ENCODE results near the gene DNAH1. TPM values are rescaled to one million over a fixed set of nuclear protein-coding genes. Genes with fewer than 3 reads are reported as not detected.

Gene DNAH1
- total and polyA plus RNA-seq, 2 donors (not counting 1 experiment from before 2014, with no cell fraction given) = 47.2 to 59.2 TPM

DNA sequence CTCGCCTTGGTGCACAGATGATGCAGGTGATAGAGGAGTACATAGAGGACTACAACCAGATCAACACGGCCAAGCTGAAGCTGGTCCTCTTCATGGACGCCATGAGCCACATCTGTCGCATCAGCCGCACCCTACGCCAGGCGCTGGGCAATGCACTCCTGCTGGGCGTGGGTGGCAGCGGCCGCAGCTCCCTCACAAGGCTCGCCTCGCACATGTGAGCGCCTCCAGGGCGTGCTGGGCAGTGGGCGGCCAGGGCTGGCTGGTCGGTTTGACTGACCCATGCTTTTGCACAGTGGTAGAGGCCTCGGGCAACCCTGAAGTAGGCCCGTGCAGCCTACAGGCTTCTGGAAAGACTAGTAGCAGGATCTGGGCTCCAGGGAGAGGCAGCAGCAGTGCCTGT lies 65.5 kb downstream of the DNAH1 start:
- no peaks in the 10 kb centered on the region for H4K20me1 ChIP-seq (ENCODE audit: control insufficient read depth, insufficient read depth, low read length, poor library complexity, severe bottlenecking)
- no peak overlapping the region for H2AFZ ChIP-seq (ENCODE audit: insufficient read depth, low read depth, low read length, poor library complexity, severe bottlenecking)
- H3K9me3 Mint-ChIP-seq (ENCODE audit: insufficient read depth) = no peaks in the 10 kb centered on the region
- no peak overlapping the region for H3K9ac ChIP-seq (ENCODE audit: low read length)
- no peak overlapping the region for H3K4me2 ChIP-seq (replicated peaks; ENCODE audit: low read depth, low read length, poor library complexity, severe bottlenecking)
- no peak overlapping the region for H3K4me3 Mint-ChIP-seq
- H3K9me3 ChIP-seq (ENCODE audit: control extremely low read depth in 1 of 3, control insufficient read depth in 2 of 3, insufficient read depth in 1 of 3, low read length in 2 of 3) = no peaks in the 10 kb centered on the region
- POLR2A ChIA-PET = no interaction called here
- H3K36me3 ChIP-seq (replicated peaks in 1 of 2; ENCODE audit: control extremely low read depth in 1 of 2, control insufficient read depth in 1 of 2, extremely low read depth in 1 of 2, insufficient read depth in 2 of 2, low read length in 1 of 2) = peaks cover 0 to 3% of the 10 kb centered on the region in 2 experiments
- H3K4me1 Mint-ChIP-seq = no peaks in the 10 kb centered on the region
- no peaks in the 10 kb centered on the region for H3K79me2 ChIP-seq (ENCODE audit: control insufficient read depth, insufficient read depth, low read length)
- DNase-seq (no peak), ATAC-seq (ENCODE audit: low read depth) (no peak)
- no peaks in the 10 kb centered on the region for H3K27me3 Mint-ChIP-seq
- H3K4me3 ChIP-seq (ENCODE audit: control extremely low read depth in 1 of 5, extremely low read depth in 1 of 5, insufficient read depth in 1 of 5, low read depth in 2 of 5, low read length in 4 of 5) = no peak overlapping the region
- intact Hi-C loops (cut with micrococcal nuclease) = no loop called here
- no peak overlapping the region for H3K27ac ChIP-seq (ENCODE audit: low read length in 2 of 2)
- H3K27me3 ChIP-seq (replicated peaks in 1 of 4; ENCODE audit: control extremely low read depth in 1 of 4, control insufficient read depth in 3 of 4, insufficient read depth in 4 of 4, low read length in 3 of 4) = no peaks in the 10 kb centered on the region
- H3K27ac Mint-ChIP-seq = no peak overlapping the region
- no peak for TF ChIP-seq EZH2 (IDR thresholded peaks at IDR 0.05; ENCODE audit: borderline replicate concordance, insufficient read depth, low read depth, low read length, poor library complexity, severe bottlenecking)
- TF ChIP-seq, protein P1, sequence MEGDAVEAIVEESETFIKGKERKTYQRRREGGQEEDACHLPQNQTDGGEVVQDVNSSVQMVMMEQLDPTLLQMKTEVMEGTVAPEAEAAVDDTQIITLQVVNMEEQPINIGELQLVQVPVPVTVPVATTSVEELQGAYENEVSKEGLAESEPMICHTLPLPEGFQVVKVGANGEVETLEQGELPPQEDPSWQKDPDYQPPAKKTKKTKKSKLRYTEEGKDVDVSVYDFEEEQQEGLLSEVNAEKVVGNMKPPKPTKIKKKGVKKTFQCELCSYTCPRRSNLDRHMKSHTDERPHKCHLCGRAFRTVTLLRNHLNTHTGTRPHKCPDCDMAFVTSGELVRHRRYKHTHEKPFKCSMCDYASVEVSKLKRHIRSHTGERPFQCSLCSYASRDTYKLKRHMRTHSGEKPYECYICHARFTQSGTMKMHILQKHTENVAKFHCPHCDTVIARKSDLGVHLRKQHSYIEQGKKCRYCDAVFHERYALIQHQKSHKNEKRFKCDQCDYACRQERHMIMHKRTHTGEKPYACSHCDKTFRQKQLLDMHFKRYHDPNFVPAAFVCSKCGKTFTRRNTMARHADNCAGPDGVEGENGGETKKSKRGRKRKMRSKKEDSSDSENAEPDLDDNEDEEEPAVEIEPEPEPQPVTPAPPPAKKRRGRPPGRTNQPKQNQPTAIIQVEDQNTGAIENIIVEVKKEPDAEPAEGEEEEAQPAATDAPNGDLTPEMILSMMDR (IDR thresholded peaks at IDR 0.05) = no peak
- CTCF ChIA-PET = no interaction called here
- 95% methylated on average over 18 of the region's 18 CpGs for WGBS (ENCODE audit: insufficient coverage)
- H3K4me1 ChIP-seq (ENCODE audit: control insufficient read depth in 2 of 2, insufficient read depth in 2 of 2, low read length in 2 of 2) = no peaks in the 10 kb centered on the region

DNA sequence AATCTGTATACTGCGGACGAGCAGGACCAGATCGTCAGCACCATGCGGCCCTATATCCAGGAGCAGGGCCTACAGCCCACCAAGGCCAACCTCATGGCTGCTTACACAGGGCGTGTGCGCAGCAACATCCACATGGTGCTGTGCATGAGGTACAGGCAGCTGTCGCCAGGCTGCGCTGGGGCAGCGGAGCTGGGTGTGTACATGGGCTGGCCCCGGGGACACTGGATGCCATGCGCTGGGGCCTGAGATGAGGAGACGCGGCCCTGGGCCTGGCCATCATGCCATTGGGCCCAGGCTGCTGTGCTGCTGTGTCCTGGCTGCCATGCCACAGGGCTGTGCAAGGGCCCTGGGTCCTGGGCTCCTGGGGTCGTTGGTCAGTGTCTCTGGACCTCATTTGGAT lies 67.3 kb downstream of the DNAH1 start:
- Histone ChIP-seq H4K20me1 (ENCODE audit: control insufficient read depth, insufficient read depth, low read length, poor library complexity, severe bottlenecking) (no peaks in the 10 kb centered on the region), H3K36me3 (replicated peaks in 1 of 2; ENCODE audit: control extremely low read depth in 1 of 2, control insufficient read depth in 1 of 2, extremely low read depth in 1 of 2, insufficient read depth in 2 of 2, low read length in 1 of 2) (peaks cover 0 to 11% of the 10 kb centered on the region in 2 experiments), H3K79me2 (ENCODE audit: control insufficient read depth, insufficient read depth, low read length) (no peaks in the 10 kb centered on the region), H2AFZ (ENCODE audit: insufficient read depth, low read depth, low read length, poor library complexity, severe bottlenecking) (no peak overlapping the region), H3K4me3 (ENCODE audit: control extremely low read depth in 1 of 5, extremely low read depth in 1 of 5, insufficient read depth in 1 of 5, low read depth in 2 of 5, low read length in 4 of 5) (no peak overlapping the region), H3K4me2 (replicated peaks; ENCODE audit: low read depth, low read length, poor library complexity, severe bottlenecking) (no peak overlapping the region), H3K9me3 (ENCODE audit: control extremely low read depth in 1 of 3, control insufficient read depth in 2 of 3, insufficient read depth in 1 of 3, low read length in 2 of 3) (no peaks in the 10 kb centered on the region), H3K27ac (ENCODE audit: low read length in 2 of 2) (no peak overlapping the region), H3K4me1 (ENCODE audit: control insufficient read depth in 2 of 2, insufficient read depth in 2 of 2, low read length in 2 of 2) (no peaks in the 10 kb centered on the region), H3K27me3 (replicated peaks in 1 of 4; ENCODE audit: control extremely low read depth in 1 of 4, control insufficient read depth in 3 of 4, insufficient read depth in 4 of 4, low read length in 3 of 4) (no peaks in the 10 kb centered on the region), H3K9ac (ENCODE audit: low read length) (no peak overlapping the region)
- DNase-seq (no peak), ATAC-seq (ENCODE audit: low read depth) (no peak)
- no peaks in the 10 kb centered on the region for H3K27me3 Mint-ChIP-seq
- H3K9me3 Mint-ChIP-seq (ENCODE audit: insufficient read depth) = no peaks in the 10 kb centered on the region
- POLR2A ChIA-PET = no interaction called here
- H3K4me1 Mint-ChIP-seq = no peaks in the 10 kb centered on the region
- WGBS (ENCODE audit: insufficient coverage) = 93% methylated on average over 14 of the region's 14 CpGs
- no peak overlapping the region for H3K27ac Mint-ChIP-seq
- intact Hi-C loops (cut with micrococcal nuclease) = no loop called here
- H3K4me3 Mint-ChIP-seq = no peak overlapping the region
- CTCF ChIA-PET = no interaction called here
- TF ChIP-seq EZH2 (IDR thresholded peaks at IDR 0.05; ENCODE audit: borderline replicate concordance, insufficient read depth, low read depth, low read length, poor library complexity, severe bottlenecking) = no peak
- TF ChIP-seq, protein P1 (IDR thresholded peaks at IDR 0.05) = no peak
